ENCODE data around the gene XPR1.

Gene XPR1

GRCh38 chr1:180896161-180896560 is 264.3 kb downstream of the XPR1 start:
- DNase-seq, result no peak

- DNase-seq, result no peak
These were observed 266.8 kb downstream of the XPR1 start for GRCh38 chr1:180898441-180899219.

DNA sequence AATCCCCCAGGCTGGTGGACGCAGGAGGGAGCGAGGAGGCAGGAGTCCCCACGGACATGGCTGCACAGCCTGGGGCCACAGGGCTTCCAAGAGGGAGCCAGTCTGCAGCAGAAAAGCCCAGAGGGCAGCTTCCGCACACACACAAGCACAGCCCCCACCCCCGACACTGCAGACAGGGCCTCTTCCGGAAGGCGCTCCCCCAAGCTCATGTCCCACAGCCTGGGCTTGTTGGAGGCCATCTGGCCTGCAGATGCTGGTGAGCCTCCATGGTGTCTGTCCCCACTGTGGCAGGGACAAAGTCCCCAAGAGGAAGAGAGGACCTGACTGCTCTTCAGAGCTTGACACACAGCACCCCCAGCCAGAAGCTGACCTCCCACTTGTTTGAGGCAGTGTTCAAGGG is 267.4 kb downstream of the XPR1 start:
- no peak for DNase-seq

DNA sequence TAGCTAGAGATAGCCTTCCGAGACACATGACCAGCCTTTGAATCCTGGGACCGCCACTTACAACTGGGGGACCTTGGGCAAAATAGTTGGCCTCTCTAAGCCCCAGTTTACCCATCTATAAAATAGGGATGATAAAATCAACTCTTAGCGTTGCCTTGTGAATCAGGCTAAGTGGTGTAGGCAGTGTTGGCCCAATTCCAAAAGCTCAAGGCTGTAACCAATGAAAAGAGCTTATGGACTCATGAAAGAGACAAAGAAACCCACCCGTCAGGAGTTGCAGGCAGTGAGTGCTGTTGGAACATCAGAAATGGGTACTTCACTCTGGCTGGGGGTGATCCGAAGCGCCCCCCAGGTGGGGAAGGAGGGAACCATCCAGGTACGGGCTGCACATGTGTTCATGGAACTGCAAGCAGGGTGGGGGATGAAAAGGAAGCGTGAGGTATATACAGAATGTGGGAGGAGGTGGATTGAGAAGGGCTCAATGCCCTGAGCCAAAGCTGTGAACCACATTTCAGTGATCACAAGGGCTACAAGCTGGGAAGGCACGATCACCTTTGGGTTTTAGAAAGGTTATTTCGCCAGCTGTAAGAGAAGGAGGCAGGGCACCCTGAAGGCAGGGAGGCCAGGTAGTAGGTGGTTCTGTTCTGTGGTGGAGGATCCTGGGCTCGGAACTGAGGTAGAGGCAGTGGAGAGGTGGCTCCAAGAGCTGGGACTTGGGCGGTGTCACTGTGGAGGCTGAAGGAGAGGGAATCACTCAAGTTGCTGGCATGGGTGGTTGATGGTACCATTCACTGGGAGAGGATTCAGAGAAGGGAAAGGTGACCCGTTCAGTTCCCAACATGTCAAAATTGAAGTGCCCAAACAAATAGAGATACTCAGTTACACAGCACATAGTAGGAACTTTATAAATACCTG is 269.5 kb downstream of the XPR1 start:
- DNase-seq, result no peak

DNA sequence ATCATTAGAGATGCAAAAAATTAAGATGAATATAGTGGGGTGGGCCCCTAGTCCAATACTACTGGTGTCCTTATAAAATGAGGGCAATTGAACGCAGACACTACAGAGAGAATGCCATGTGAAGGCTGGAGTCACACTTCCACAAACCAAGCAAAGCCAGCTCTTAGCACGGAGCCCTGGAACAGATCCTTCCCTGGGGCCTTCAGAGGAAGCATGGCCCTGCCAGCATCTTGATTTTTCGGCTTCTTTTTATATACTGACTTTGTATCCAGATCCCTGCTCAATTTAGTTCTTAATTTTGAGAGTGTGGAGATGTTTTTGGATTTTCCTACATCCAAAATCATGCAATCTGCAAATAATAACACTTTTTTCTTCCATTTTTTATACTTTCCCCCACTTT is 270.7 kb downstream of the XPR1 start:
- no peak for DNase-seq

- no peak for DNase-seq
These were observed 274.1 kb downstream of the XPR1 start for GRCh38 chr1:180905927-180906326.

DNA sequence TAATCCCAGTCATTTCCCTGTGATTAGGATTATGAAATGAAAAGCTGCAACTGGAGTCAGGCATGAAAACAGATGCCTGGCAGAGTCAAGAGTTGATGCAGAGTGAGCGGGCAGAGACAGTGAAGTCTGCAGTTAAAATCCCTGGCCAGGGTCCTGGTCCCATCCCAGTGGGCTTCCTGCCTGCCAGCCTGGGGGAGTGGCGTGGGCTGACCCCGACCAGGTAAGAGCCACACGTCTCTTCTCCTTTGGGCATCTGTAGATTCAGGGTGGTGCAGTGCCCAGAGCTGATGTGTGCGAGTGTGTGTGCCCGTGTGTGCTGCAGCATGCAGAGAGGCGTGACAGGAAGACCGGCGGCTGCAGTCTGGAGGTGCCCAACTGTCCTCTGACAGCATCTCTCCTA is 274.7 kb downstream of the XPR1 start:
- no peak for DNase-seq

GRCh38 chr1:180907313-180908055 is 275.7 kb downstream of the XPR1 start:
- no peak for DNase-seq

DNA sequence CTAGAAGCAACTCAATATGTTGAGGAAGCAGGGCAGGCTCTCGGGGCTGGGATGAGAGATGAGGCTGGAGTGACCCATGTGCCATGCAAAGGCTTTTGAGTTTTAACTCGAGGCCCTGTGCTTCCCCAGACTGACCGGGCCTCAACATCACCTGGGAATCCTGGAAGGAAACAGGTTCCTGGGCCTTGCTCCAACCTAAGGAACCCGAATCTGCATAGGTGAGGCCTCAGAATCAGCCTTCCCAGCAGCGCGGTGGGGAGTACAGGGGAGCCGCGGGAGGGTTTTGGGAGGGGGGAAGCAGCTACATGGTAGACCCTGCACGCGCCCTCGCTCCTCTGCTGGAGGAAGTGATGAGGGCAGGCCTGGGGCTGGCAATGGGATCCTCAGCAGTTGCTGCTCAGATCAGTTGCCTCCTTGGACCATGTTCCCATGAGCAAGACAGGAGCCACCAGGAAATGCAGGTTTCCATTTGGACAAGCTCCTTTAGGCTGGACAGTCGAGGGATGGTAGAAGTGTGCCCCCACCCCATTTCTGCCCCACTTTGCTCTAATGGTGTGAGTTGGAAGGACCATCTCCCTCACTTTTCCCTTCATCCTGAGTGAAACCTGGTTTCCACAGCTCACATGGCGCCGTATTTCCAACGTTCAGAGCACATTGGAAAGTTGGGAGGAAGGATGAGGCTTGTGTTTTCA is 276.4 kb downstream of the XPR1 start:
- no peak for DNase-seq

- no peak for DNase-seq
These were observed 277.2 kb downstream of the XPR1 start for GRCh38 chr1:180909005-180909414.

DNA sequence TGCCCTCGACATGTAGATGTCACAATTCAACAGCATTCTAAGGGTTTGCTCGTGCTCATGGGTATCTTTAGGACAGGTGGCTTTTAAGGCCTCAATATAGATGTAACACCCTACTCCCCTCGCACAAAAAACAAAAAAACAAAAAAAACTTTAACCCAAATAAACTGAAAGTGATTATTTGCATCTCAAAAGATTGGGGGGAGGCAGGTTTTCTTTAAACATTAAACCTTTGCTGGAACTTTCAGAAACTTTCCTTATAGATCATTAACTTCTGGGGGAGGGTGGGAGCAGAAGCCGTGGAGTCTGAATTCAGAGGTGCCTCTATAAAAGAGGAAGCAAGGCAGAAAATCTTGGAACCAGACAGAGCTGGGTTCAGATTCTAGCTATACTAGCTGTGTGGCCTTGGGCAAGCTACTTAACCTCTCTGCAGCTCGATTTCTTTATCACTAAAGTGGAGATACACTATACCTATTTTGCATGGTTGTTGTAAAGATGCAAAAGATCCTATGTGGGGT is 277.7 kb downstream of the XPR1 start:
- no peak for DNase-seq

DNA sequence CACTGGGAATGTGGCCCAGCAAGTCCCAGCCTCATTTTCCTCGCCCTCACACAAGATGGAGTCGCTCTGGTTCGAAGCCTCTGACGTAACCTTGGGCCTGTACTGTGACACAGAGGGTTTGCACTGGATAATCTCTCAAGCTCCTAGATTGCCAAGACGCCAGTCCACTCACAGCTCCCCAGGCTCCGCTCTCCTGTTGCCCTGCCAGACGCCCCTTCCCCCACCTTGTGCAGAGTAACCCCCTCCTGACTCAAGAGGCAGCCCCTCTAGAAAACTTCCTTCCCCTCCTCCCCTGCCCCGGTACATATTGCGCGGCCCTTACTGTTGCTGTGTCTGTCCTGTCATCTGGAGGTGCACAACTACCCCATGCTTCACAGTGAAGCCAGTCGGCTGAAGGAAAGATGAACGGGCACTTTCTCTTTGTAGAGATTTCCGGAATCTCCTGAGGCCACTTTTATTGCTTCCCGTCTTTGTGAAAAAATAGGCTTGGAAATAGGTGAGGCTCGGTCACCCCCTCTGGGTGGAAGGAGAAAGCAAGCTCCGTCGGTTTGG is 279.9 kb downstream of the XPR1 start:
- no peak for DNase-seq

DNA sequence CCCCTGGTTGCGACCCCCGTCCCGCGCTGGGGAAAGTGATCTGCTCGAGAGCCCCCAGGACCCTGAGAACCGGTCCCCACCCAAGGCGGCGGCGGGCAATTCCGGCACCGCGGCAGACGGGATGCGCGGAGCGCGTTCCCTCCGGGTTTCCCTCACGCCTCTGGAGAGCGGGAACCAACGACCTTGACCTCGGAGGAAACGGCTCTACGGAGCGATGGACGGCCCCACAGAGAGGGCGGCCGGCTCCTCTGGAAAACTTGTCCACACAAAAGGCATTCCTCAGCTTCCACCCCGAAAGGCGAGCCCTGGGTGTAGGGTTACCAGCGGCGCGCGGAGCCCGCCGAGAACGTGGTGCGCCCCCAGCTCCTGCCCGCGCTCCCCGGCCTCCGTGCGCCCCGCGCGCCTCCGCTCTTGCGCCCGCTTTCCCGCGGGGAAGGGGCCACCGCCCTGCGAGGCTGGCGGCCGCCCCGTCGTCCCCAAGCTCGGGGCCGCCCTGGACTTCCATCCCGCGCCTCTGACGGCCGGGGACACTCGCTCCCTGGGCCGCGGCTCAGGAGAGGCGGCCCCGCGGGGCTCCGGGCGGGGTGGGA is 280.5 kb downstream of the XPR1 start:
- DNase-seq, result no peak

- no peak for DNase-seq
These were observed 281.2 kb downstream of the XPR1 start, which contains the start of gene KIAA1614 for GRCh38 chr1:180912801-180913565. Gene KIAA1614, plus strand, starts transcription at chr1:180912897. Its CDS starts 347 bp downstream, at chr1:180913244.

GRCh38 chr1:180915426-180915965 is 283.7 kb downstream of the XPR1 start:
- no peak for DNase-seq

DNA sequence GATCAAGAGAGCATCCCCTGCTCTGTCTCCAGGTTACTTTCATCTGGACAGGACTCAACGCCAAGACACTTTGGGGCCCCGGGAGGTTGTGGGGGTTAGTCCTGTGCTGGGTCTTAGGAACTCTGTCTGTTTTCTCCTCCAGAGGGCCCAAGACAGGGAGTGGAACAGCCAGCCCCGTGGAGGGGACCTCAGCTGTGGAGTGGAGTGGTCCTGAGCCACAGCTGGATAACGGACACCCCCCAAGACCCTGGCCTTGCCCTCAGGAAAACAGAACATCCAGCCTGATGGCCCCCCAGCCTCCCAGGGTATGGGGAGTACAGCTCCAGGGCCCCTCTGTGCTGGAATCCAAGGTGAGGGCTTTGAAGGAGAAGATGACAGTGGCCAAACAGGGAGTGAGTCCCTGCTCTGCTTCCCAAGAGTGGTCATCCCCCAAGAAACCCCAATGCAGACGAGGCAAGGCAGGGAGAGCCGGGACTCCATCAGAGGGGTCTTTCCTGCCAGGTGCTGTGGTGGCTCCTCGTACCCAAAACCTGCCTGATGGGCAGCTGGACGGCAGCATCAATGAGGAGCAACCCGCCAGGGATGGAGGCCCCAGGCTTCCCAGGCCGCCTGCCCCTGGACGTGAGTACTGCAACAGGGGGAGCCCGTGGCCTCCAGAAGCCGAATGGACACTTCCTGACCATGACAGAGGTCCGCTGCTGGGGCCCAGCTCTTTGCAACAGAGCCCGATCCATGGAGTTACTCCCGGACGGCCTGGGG is 284.4 kb downstream of the XPR1 start:
- DNase-seq, result no peak

- no peak for DNase-seq
These were observed 284.9 kb downstream of the XPR1 start for GRCh38 chr1:180916771-180917170.

DNA sequence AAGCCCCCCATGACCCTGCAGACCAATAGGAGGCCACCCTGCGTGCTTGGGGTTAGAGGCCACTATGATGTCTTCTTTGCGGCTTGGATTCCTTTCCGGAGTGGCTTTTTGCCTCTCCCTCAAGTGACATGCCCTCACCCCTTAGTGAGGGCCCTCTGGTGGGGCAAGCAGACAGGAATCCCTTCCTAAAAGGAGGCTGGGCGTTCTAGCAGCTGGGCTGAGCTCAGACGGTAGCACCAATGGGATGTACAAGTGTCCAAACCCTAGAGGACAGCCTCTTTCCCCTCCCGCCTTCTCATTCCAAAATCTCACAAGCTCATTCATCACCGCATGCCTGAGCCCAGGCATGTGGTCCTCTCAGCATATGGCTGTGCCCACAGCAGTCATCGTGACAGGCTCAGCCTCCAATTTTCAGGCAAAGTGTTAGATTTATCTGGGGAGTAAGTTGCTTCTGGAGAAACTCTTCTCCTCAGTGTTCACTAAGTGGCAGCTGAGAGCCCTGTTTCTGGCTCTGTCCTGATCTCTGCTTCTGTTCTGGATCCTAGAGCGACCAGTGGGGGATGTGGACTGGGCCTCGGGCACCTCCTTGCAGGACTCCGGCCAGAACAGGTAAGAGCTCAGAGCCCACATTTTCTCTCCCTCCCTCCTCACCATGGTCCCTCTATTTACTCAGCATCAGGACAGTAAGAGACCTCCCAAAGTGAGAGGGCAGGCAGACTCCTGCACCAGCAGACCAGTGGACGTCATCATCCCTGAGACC is 285.7 kb downstream of the XPR1 start:
- DNase-seq, result no peak

GRCh38 chr1:180918519-180918918 is 286.7 kb downstream of the XPR1 start:
- no peak for DNase-seq

All from activated CD4-positive, CD25-positive, alpha-beta regulatory T cell treated with anti-CD3 and anti-CD28 coated beads, Interleukin-2, amount 50 U/mL, for 72 hours (primary cell).